Body of pancreas (tissue), 4 donors: ENCODE results near the gene RAB5B.

ENCODE experiments used
- POLR2A ChIP-seq, 3 donors: fragments of 450-650 bp; IDR thresholded peaks; one replicate each; pipeline ENCODE4 v1.6.1; 2016; ENCODE audit warnings: antibody characterized with exemption in 3 of 3, mild to moderate bottlenecking in 2 of 3
- TF ChIP-seq, protein P1 (sequence below), 7 experiments: fragments of 450-650 bp in 4 of 7; fragments of 200-600 bp in 3 of 7; sonication (generic) in 3 of 7; IDR thresholded peaks; one replicate each; pipeline ENCODE4 v1.5.1; 2016 to 2019; ENCODE audit warnings: antibody characterized with exemption in 7 of 7

DNA sequence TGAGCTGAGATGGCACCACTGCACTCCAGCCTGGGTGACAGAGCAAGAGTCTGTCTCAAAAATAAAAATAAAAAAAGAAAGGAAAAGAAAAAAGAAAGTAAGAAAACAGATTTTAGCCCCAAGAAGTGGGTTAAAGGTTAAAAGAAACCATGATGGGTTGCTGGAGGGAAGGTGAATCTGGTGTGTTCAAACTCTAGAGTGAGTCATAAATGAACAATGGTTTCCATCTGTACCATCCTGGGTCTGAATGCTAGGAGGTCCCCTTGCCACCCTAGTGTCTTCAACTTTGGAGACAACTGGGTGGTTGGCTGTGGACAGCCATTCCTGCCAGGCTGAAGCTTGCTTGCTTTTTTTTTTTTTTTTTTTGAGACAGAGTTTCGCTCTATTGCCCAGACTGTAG lies 66.3 kb downstream of the RAB5B start:
- TF ChIP-seq POLR2A (IDR thresholded peaks at IDR 0.05) = no peak
- TF ChIP-seq, protein P1, sequence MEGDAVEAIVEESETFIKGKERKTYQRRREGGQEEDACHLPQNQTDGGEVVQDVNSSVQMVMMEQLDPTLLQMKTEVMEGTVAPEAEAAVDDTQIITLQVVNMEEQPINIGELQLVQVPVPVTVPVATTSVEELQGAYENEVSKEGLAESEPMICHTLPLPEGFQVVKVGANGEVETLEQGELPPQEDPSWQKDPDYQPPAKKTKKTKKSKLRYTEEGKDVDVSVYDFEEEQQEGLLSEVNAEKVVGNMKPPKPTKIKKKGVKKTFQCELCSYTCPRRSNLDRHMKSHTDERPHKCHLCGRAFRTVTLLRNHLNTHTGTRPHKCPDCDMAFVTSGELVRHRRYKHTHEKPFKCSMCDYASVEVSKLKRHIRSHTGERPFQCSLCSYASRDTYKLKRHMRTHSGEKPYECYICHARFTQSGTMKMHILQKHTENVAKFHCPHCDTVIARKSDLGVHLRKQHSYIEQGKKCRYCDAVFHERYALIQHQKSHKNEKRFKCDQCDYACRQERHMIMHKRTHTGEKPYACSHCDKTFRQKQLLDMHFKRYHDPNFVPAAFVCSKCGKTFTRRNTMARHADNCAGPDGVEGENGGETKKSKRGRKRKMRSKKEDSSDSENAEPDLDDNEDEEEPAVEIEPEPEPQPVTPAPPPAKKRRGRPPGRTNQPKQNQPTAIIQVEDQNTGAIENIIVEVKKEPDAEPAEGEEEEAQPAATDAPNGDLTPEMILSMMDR (IDR thresholded peaks at IDR 0.05) = no peak
